Mesenchymal stem cell (in vitro differentiated cells and primary cell): ENCODE results near the gene CPLX1.
A peak's percentile ranks its signal among the peaks of the same experiment; 100 is the strongest.
"Not testable (repeated sequence)": the region's sequence is repeated elsewhere in the genome, so short reads cannot be mapped to it uniquely, and the experiment has no call there.

Experiments
- DNase-seq: peaks from one replicate; pipeline ENCODE4 v3.0.0-alpha.2; 2013
- H2AFZ ChIP-seq: one replicate; pipeline ENCODE4 v1.6.1; 2013; ENCODE audit warnings: low read depth, mild to moderate bottlenecking, control low read depth, inconsistent platforms, low read length, moderate library complexity
- H2AK5ac ChIP-seq: 2 replicates; pipeline ENCODE4 v1.6.1; 2013; ENCODE audit warnings: low read length, moderate library complexity, mild to moderate bottlenecking, inconsistent platforms; ENCODE audit not compliant: severe bottlenecking
- H2BK120ac ChIP-seq: one replicate; pipeline ENCODE4 v1.6.1; 2013; ENCODE audit warnings: low read depth, mild to moderate bottlenecking, inconsistent platforms, low read length, moderate library complexity
- H2BK12ac ChIP-seq, 2 experiments: one replicate each; pipeline ENCODE4 v1.6.1; 2013; ENCODE audit warnings: inconsistent platforms in 2 of 2, low read length in 2 of 2, mild to moderate bottlenecking in 2 of 2, moderate library complexity in 2 of 2, control low read depth in 1 of 2
- H2BK15ac ChIP-seq: one replicate; pipeline ENCODE4 v1.6.1; 2013; ENCODE audit warnings: mild to moderate bottlenecking, low read depth, inconsistent platforms; ENCODE audit not compliant: poor library complexity, severe bottlenecking
- H2BK5ac ChIP-seq: 2 replicates; pipeline ENCODE4 v1.6.1; 2013; ENCODE audit warnings: low read depth, mild to moderate bottlenecking, low read length, control low read depth, inconsistent platforms; ENCODE audit not compliant: poor library complexity, severe bottlenecking
- H3K14ac ChIP-seq, 2 experiments: one replicate each; pipeline ENCODE4 v1.6.1; 2013; ENCODE audit warnings: inconsistent platforms in 2 of 2, low read length in 2 of 2, control low read depth in 1 of 2, mild to moderate bottlenecking in 1 of 2, moderate library complexity in 1 of 2
- H3K18ac ChIP-seq, 2 experiments: one replicate each; pipeline ENCODE4 v1.6.1; 2013; ENCODE audit warnings: inconsistent platforms in 2 of 2, low read length in 2 of 2, control low read depth in 1 of 2, low read depth in 1 of 2, mild to moderate bottlenecking in 1 of 2
- H3K23ac ChIP-seq, 2 experiments: one replicate each; pipeline ENCODE4 v1.6.1; 2013; ENCODE audit warnings: inconsistent platforms in 2 of 2, low read length in 2 of 2, mild to moderate bottlenecking in 2 of 2, moderate library complexity in 2 of 2, control low read depth in 1 of 2
- H3K27ac ChIP-seq: 2 replicates; pipeline ENCODE4 v1.5.1; 2013; ENCODE audit warnings: mild to moderate bottlenecking, moderate library complexity, low read length, control low read depth, inconsistent platforms; ENCODE audit not compliant: poor library complexity, severe bottlenecking
- H3K27me3 ChIP-seq, 2 experiments: 2 replicates each; pipeline versions ENCODE4 v1.6.1 to v1.7.0; 2013; ENCODE audit warnings: low read length in 2 of 2, mild to moderate bottlenecking in 2 of 2, moderate library complexity in 2 of 2, control low read depth in 1 of 2, inconsistent platforms in 1 of 2; ENCODE audit not compliant: control insufficient read depth in 1 of 2, insufficient read depth in 1 of 2
- H3K36me3 ChIP-seq, 2 experiments: 2 replicates each; pipeline versions ENCODE4 v1.6.1 to v1.7.0; 2013; ENCODE audit warnings: low read length in 2 of 2, control low read depth in 1 of 2, inconsistent platforms in 1 of 2, low read depth in 1 of 2, mild to moderate bottlenecking in 1 of 2; ENCODE audit not compliant: insufficient read depth in 2 of 2, control insufficient read depth in 1 of 2
- H3K4ac ChIP-seq, 2 experiments: one replicate each; pipeline ENCODE4 v1.6.1; 2013; ENCODE audit warnings: inconsistent platforms in 2 of 2, low read length in 2 of 2, mild to moderate bottlenecking in 2 of 2, moderate library complexity in 2 of 2, control low read depth in 1 of 2, low read depth in 1 of 2
- H3K4me1 ChIP-seq: 2 replicates; pipeline ENCODE4 v1.6.1; 2013; ENCODE audit warnings: low read depth, low read length, control low read depth; ENCODE audit not compliant: control insufficient read depth, insufficient read depth
- H3K4me2 ChIP-seq: 2 replicates; pipeline ENCODE4 v1.6.1; 2013; ENCODE audit warnings: low read length, mild to moderate bottlenecking, inconsistent platforms; ENCODE audit not compliant: poor library complexity, severe bottlenecking
- H3K4me3 ChIP-seq, 2 experiments: 2 replicates each; pipeline versions ENCODE4 v1.5.1 to v1.7.0; 2013; ENCODE audit warnings: low read length in 2 of 2, mild to moderate bottlenecking in 2 of 2, control low read depth in 1 of 2, low read depth in 1 of 2; ENCODE audit not compliant: insufficient read depth in 1 of 2
- H3K79me1 ChIP-seq: replicated peaks from 2 replicates; pipeline ENCODE4 v1.6.1; 2013; ENCODE audit warnings: mild to moderate bottlenecking, control low read depth, low read length, inconsistent platforms; ENCODE audit not compliant: poor library complexity, severe bottlenecking
- H3K9ac ChIP-seq: 2 replicates; pipeline ENCODE4 v1.7.0; 2013; ENCODE audit warnings: mild to moderate bottlenecking, low read length, moderate library complexity
- H3K9me3 ChIP-seq: 2 replicates; pipeline ENCODE4 v1.7.0; 2013; ENCODE audit warnings: mild to moderate bottlenecking, low read length; ENCODE audit not compliant: control insufficient read depth
- H4K8ac ChIP-seq: one replicate; pipeline ENCODE4 v1.6.1; 2013; ENCODE audit warnings: inconsistent platforms, mild to moderate bottlenecking, low read length, moderate library complexity
- H4K91ac ChIP-seq: one replicate; pipeline ENCODE4 v1.6.1; 2013; ENCODE audit warnings: mild to moderate bottlenecking, low read length, inconsistent platforms
- WGBS: methylation state at CpG from one replicate; pipeline ENCODE4 v1.1.7; 2013; ENCODE audit warnings: mixed read lengths; 5-methylcytosine and 5-hydroxymethylcytosine counted together

The CPLX1 gene

DNA sequence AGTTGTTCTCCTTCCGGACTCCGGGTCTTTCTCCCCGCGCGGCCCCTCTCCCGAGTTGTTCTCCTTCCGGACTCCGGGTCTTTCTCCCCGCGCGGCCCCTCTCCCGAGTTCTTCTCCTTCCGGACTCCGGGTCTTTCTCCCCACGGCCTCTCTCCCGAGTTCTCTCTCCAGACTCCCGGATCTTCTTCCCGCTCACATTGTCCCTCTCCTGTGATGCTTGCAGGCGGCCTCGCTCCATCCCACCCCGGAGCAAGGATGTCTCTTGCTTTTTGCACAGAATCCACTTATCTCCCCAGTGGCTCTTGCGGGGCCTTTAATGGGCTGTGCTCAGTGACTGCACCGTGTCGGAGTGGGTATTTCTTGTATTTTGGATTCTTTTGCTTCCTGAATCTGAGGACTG is 66.1 kb downstream of the CPLX1 start:
- not testable (repeated sequence) for H4K8ac ChIP-seq, H3K23ac ChIP-seq, H3K27me3 ChIP-seq, H4K91ac ChIP-seq, H2BK12ac ChIP-seq, H2BK120ac ChIP-seq, H3K4ac ChIP-seq, H2AK5ac ChIP-seq, H2BK15ac ChIP-seq, H3K4me3 ChIP-seq, H3K9me3 ChIP-seq, H3K14ac ChIP-seq, H2BK5ac ChIP-seq, H3K18ac ChIP-seq, H3K27ac ChIP-seq, H2AFZ ChIP-seq, H3K9ac ChIP-seq, H3K4me2 ChIP-seq, DNase-seq
- peaks cover 16% of the 10 kb centered on the region for H3K4me1 ChIP-seq
- WGBS: 87% methylated on average over 13 of the region's 24 CpGs
- H3K36me3 ChIP-seq: peaks cover 64 to 65% of the 10 kb centered on the region in 2 experiments
- H3K79me1 ChIP-seq: peaks cover 36% of the 10 kb centered on the region

DNA sequence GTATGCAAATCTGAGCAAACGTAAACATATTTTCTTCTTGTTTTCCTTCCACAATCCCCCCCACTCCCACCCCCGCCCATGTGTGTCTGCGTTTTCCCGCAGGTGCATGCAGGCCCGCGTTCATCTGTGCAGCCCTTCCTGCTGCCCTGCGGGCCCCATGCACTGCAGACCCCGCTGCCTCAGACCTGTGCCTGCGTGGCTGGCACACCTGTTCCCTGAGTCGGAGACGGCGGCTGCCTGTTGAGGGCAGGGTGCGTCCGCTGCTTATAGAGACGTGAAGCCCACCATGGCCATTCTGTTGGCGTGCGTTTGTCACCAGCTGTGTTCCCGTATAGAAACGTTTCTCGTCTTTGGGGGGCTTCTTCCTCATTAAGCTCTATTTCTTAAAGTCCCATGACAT is 68.8 kb downstream of the CPLX1 start:
- no peaks in the 10 kb centered on the region for H3K27me3 ChIP-seq
- no peak overlapping the region for H2AK5ac ChIP-seq
- no peak overlapping the region for H3K14ac ChIP-seq
- no peak overlapping the region for H3K4ac ChIP-seq
- H3K4me3 ChIP-seq: no peak overlapping the region
- H3K23ac ChIP-seq: no peak overlapping the region
- H3K36me3 ChIP-seq: peaks cover 63% of the 10 kb centered on the region in 2 experiments
- peaks cover 6% of the 10 kb centered on the region for H3K4me1 ChIP-seq
- H3K18ac ChIP-seq: no peak overlapping the region
- 97% methylated on average over 16 of the region's 20 CpGs for WGBS
- no peak overlapping the region for H4K8ac ChIP-seq
- no peak overlapping the region for H2AFZ ChIP-seq
- no peak overlapping the region for H3K9ac ChIP-seq
- no peak overlapping the region for H3K27ac ChIP-seq
- no peak overlapping the region for H3K4me2 ChIP-seq
- DNase-seq: no peak
- no peak overlapping the region for H2BK5ac ChIP-seq
- H4K91ac ChIP-seq: no peak overlapping the region
- H3K9me3 ChIP-seq: no peaks in the 10 kb centered on the region
- H2BK12ac ChIP-seq: no peak overlapping the region
- H2BK15ac ChIP-seq: no peak overlapping the region
- peaks cover 37% of the 10 kb centered on the region for H3K79me1 ChIP-seq
- no peak overlapping the region for H2BK120ac ChIP-seq

DNA sequence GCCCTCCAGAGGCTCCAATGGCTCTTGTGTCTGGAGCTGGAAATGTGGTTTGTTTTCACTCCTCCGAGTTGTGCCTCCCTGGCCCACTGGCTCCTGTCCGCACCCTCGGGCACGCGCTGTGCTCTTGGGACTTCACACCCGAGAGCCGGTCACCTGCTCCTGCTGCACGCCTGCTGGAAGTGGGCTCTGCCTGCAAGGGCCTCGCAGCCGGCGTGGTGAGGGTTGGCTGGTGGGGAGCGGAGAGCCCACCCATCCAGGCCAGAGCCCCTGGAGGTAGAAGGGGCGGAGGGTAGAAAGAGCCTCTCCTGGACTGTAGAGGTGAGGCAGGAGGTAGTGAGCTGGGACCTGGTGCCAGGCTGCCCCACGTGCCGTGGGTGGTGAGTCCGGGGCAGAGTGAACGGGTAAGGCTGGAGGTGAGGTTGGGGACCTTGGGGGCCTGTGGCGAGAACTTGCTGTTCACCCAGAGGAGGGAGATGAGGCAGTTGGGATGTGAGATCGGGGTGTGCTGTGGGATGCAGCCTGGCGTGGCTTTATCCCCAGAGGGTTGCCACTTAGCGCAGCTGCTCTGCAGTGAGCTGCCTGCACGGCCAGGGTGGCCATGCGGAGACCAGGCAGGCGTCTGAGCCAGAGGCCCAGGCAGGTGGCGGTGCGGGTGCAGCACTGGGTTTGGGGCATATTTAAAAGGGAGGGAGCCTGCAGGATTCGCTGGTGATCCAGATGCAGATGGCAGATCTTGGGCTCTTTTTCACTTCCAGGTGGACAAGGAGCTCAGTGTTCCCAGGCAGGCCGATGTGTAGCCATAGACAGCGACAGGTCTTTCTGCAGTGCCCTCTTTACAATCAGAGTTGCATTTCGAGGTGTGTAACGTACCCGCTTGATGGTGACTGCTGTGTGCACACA is 71.5 kb downstream of the CPLX1 start:
- H3K4ac ChIP-seq: no peak overlapping the region
- peak overlapping the region; percentile 44 for H2BK15ac ChIP-seq
- H2BK12ac ChIP-seq: no peak overlapping the region
- no peak overlapping the region for H4K8ac ChIP-seq
- H3K27me3 ChIP-seq: no peaks in the 10 kb centered on the region
- no peak overlapping the region for H3K9ac ChIP-seq
- WGBS: 97% methylated on average over 32 of the region's 32 CpGs
- H3K9me3 ChIP-seq: no peaks in the 10 kb centered on the region
- H2BK120ac ChIP-seq: no peak overlapping the region
- H3K4me2 ChIP-seq: no peak overlapping the region
- H3K18ac ChIP-seq: no peak overlapping the region
- H2AK5ac ChIP-seq: no peak overlapping the region
- no peak for DNase-seq
- H3K14ac ChIP-seq: no peak overlapping the region
- no peak overlapping the region for H3K23ac ChIP-seq
- peaks cover 17% of the 10 kb centered on the region for H3K4me1 ChIP-seq
- peaks cover 40% of the 10 kb centered on the region for H3K79me1 ChIP-seq
- no peak overlapping the region for H3K4me3 ChIP-seq
- peaks cover 54 to 62% of the 10 kb centered on the region in 2 experiments for H3K36me3 ChIP-seq
- H2AFZ ChIP-seq: no peak overlapping the region
- H2BK5ac ChIP-seq: no peak overlapping the region
- no peak overlapping the region for H4K91ac ChIP-seq
- no peak overlapping the region for H3K27ac ChIP-seq

DNA sequence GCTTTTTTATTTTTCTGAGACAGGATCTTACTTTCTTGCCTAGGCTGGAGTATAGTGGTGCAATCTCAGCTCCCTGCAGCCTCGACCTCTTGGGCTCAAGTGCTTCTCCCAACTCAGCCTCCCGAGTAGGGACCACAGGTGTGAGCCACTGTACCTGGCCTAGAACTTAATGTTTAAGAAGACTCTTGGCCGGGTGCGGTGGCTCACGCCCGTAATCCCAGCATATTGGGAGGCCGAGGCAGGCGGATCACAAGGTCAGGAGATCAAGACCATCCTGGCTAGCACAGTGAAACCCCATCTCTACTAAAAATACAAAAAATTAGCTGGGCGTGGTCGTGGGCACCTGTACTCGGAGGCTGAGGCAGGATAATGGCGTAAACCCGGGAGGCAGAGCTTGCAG is 72.7 kb downstream of the CPLX1 start:
- not testable (repeated sequence) for H3K18ac ChIP-seq, H4K8ac ChIP-seq, H2AK5ac ChIP-seq, H2BK15ac ChIP-seq, H3K23ac ChIP-seq, H3K4ac ChIP-seq, H2AFZ ChIP-seq, H3K9me3 ChIP-seq, H3K27ac ChIP-seq, H4K91ac ChIP-seq, DNase-seq, H2BK120ac ChIP-seq, H3K9ac ChIP-seq, H3K4me3 ChIP-seq, H2BK5ac ChIP-seq, H3K27me3 ChIP-seq, H3K14ac ChIP-seq, H2BK12ac ChIP-seq, H3K4me2 ChIP-seq
- Histone ChIP-seq H3K4me1 (peaks cover 17% of the 10 kb centered on the region), H3K79me1 (peaks cover 42% of the 10 kb centered on the region), H3K36me3 (peaks cover 62 to 65% of the 10 kb centered on the region in 2 experiments)
- 97% methylated on average over 13 of the region's 13 CpGs for WGBS
